Measurements from ENCODE around the gene CADPS2.

- TF ChIP-seq CTCF (optimal IDR thresholded peaks at IDR 0.05 in 1 of 3, IDR thresholded peaks at IDR 0.05 in 1 of 3, conservative IDR thresholded peaks at IDR 0.05 in 1 of 3; ENCODE audit: extremely low read depth in 1 of 3, insufficient read depth in 2 of 3, low read length in 3 of 3) (no peak), EZH2 (IDR thresholded peaks at IDR 0.05; ENCODE audit: low read length) (no peak)
Observed at GRCh38 chr7:122919643-122920181, 33.5 kb upstream of the CADPS2 start.

Measured in keratinocyte (primary cell).